Measurements from ENCODE around the gene AMIGO2. TPM values are rescaled to one million over a fixed set of nuclear protein-coding genes. Genes with fewer than 3 reads are reported as not detected.
A peak's percentile ranks its signal among the peaks of the same experiment; 100 is the strongest.

Gene AMIGO2
- total RNA-seq, 1 experiment from 2014 or later = 19.3 TPM

DNA sequence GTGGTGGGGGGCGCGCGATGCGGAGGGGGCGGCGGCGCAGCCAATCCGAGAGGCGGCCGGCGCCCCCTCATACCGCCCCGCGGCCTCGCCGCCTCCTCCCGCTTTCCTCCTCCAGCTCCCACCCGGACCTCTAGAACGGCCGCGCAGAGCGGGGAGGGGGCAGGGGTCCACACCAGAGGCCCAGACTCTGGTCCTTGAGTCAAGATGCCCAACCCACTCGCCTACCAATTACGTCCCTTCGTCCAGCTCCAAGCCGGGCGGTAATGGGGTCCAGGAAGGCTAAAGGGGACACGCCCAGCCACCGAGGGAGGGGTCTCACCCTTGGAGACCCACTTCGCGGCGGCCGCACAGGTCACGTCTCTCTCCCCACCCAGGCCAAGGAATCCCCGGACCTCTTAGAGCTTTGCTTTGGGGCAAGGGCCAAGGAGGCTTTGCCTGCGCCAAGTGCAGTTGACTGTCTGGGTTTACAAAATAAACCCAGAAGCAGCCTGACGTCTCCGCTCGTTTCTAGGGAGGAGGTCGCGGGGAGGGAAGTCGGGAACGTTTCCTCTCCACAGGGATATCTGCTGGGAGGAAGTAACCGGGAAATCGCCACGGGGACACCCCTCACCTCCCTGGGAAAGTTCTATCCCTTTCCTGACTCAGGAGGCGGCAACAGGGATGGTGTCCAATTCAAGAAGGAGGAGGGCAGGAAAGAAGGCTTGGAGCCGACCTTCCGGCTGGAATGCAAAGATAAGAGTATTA, 394 bp upstream of the AMIGO2 start:
- Histone ChIP-seq H3K4me1 (ENCODE audit: insufficient read depth, low read length) (peaks cover 72% of the 10 kb centered on the region), H4K20me1 (ENCODE audit: low read length) (peaks cover 7% of the 10 kb centered on the region; the same call in 1 of the 2 replicates), H3K9ac (ENCODE audit: low read length) (peak overlapping the region; percentile 75), H3K79me2 (ENCODE audit: low read length) (peaks cover 59% of the 10 kb centered on the region), H3K4me2 (ENCODE audit: low read length) (peak overlapping the region; percentile 94), H3K9me3 (ENCODE audit: low read length) (no peaks in the 10 kb centered on the region), H3K9me2 (replicated peaks; ENCODE audit: low read length) (no peaks in the 10 kb centered on the region), H2AFZ (ENCODE audit: low read length) (peak overlapping the region; percentile 83), H3K36me3 (ENCODE audit: low read depth, low read length) (no peaks in the 10 kb centered on the region), H3K27ac (ENCODE audit: low read length) (peak overlapping the region; percentile 85), H3K27me3 (ENCODE audit: low read length) (no peaks in the 10 kb centered on the region), H3K4me3 (ENCODE audit: low read length) (peak overlapping the region; percentile 82), H3F3A (ENCODE audit: low read length, unreplicated experiment) (peaks cover 10% of the 10 kb centered on the region)
- ATAC-seq (peak; percentile 44), DNase-seq (peak; percentile 87)
- no peak for TF ChIP-seq EZH2phosphoT487 (IDR thresholded peaks at IDR 0.05; ENCODE audit: borderline replicate concordance, low read length)
- intact Hi-C loops (cut with micrococcal nuclease) = loop anchor here (2.0 to 5.0 kb wide), 8 partner anchors 17 to 227 kb away; no protein-coding TSS in a partner anchor
- ChIA-PET POLR2A (ENCODE audit: unreplicated experiment) (interaction anchor here (0.6 to 1.1 kb wide), 4 partner anchors 15 to 198 kb away, joined by 3 to 10 read pairs (median 5); no protein-coding TSS in a partner anchor), CTCF (interaction anchor here (0.6 kb wide), 2 partner anchors 105 to 174 kb away, joined by 3 to 4 read pairs; no protein-coding TSS in a partner anchor)
- no TSS peak for BruUV-seq (replicated peaks)

DNA sequence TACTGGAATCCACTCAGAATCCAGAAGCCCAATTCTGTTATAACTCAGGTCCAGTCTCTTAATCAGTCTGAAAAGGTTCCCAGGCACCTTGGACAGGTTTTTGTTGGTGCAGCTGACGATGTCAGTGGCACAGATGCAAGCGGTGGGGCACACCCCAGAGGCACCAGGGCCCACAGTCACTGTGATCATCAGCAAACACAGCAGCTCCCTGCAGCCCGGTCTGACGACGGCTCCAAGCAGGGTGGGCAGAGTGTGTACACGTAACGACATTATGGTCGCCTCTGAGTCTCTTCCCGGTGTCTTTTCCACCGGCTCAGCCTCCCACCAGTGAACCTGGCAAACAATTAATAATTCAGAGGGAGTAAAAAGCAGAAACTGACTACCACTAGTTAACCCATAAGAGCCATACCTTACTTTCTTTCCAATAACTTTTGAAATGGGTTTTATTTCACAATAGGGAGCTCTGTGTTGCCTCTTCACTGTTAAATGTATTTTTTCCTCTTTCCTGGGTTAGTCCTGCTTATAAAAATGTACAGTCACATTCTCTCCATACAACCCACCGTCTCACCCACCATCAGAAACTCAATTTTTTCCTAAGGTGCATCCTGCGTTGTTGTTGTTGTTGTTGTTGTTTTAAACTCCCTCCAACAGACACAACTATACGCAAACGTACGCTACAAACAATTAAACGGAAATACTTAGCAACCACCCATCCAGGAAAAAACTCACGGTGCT, 859 bp downstream of the AMIGO2 start:
- DNase-seq (peak; percentile 47), ATAC-seq (peak; percentile 33)
- Histone ChIP-seq H3K27ac (ENCODE audit: low read length) (peak overlapping the region; percentile 6; the same call in 1 of the 2 replicates), H2AFZ (ENCODE audit: low read length) (peak overlapping the region; percentile 77), H3F3A (ENCODE audit: low read length, unreplicated experiment) (peaks cover 10% of the 10 kb centered on the region), H3K4me3 (ENCODE audit: low read length) (peak overlapping the region; percentile 82), H3K36me3 (ENCODE audit: low read depth, low read length) (no peaks in the 10 kb centered on the region), H3K9me3 (ENCODE audit: low read length) (no peaks in the 10 kb centered on the region), H3K27me3 (ENCODE audit: low read length) (no peaks in the 10 kb centered on the region), H3K9me2 (replicated peaks; ENCODE audit: low read length) (no peaks in the 10 kb centered on the region), H3K9ac (ENCODE audit: low read length) (peak overlapping the region; percentile 75), H3K4me2 (ENCODE audit: low read length) (peak overlapping the region; percentile 80), H4K20me1 (ENCODE audit: low read length) (peaks cover 7% of the 10 kb centered on the region; the same call in 1 of the 2 replicates), H3K79me2 (ENCODE audit: low read length) (peaks cover 56% of the 10 kb centered on the region), H3K4me1 (ENCODE audit: insufficient read depth, low read length) (peaks cover 59% of the 10 kb centered on the region)
- BruUV-seq (replicated peaks) = TSS peak; percentile 51
- TF ChIP-seq EZH2phosphoT487 (IDR thresholded peaks at IDR 0.05; ENCODE audit: borderline replicate concordance, low read length) (no peak), EZH2 (IDR thresholded peaks at IDR 0.05; ENCODE audit: low read length, unreplicated experiment) (no peak)
- TF ChIP-seq, protein P1, sequence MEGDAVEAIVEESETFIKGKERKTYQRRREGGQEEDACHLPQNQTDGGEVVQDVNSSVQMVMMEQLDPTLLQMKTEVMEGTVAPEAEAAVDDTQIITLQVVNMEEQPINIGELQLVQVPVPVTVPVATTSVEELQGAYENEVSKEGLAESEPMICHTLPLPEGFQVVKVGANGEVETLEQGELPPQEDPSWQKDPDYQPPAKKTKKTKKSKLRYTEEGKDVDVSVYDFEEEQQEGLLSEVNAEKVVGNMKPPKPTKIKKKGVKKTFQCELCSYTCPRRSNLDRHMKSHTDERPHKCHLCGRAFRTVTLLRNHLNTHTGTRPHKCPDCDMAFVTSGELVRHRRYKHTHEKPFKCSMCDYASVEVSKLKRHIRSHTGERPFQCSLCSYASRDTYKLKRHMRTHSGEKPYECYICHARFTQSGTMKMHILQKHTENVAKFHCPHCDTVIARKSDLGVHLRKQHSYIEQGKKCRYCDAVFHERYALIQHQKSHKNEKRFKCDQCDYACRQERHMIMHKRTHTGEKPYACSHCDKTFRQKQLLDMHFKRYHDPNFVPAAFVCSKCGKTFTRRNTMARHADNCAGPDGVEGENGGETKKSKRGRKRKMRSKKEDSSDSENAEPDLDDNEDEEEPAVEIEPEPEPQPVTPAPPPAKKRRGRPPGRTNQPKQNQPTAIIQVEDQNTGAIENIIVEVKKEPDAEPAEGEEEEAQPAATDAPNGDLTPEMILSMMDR (conservative IDR thresholded peaks at IDR 0.05; ENCODE audit: low read depth, low read length) = no peak
- ChIA-PET CTCF (interaction anchor here (1.1 to 2.0 kb wide), 3 partner anchors 46 to 318 kb away, joined by 3 to 15 read pairs (median 3); no protein-coding TSS in a partner anchor), POLR2A (ENCODE audit: unreplicated experiment) (interaction anchor here (0.6 to 1.1 kb wide), 6 partner anchors 8 to 228 kb away, joined by 3 to 10 read pairs (median 4); no protein-coding TSS in a partner anchor)
- intact Hi-C loops (cut with micrococcal nuclease) = loop anchor here (1.0 to 2.0 kb wide), 2 partner anchors 44 to 318 kb away; no protein-coding TSS in a partner anchor

DNA sequence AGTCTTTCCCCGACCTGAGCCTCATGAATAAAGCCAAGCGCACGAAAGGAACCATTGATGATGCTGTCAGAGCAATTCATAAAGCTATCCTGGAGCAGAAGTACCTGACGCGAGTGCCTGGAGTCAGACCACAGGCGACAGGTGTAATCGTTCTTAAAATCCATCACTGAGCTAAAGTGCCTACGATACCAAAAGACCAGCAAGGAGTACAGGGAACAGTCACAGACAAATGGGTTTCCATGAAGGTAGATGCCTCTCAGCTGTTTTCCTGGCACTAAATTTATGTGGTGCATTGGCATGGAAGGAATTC, 1.7 kb downstream of the AMIGO2 start:
- intact Hi-C loops (cut with micrococcal nuclease) = loop anchor here (1.0 to 2.0 kb wide), 2 partner anchors 43 to 319 kb away; no protein-coding TSS in a partner anchor
- Histone ChIP-seq H3K9me2 (replicated peaks; ENCODE audit: low read length) (no peaks in the 10 kb centered on the region), H2AFZ (ENCODE audit: low read length) (no peak overlapping the region), H3K27ac (ENCODE audit: low read length) (no peak overlapping the region), H4K20me1 (ENCODE audit: low read length) (peaks cover 7% of the 10 kb centered on the region; the same call in 1 of the 2 replicates), H3K9me3 (ENCODE audit: low read length) (no peaks in the 10 kb centered on the region), H3K9ac (ENCODE audit: low read length) (peak overlapping the region; percentile 75; the same call in 1 of the 2 replicates), H3K79me2 (ENCODE audit: low read length) (peaks cover 51% of the 10 kb centered on the region), H3K4me3 (ENCODE audit: low read length) (peak overlapping the region; percentile 82), H3K4me2 (ENCODE audit: low read length) (peak overlapping the region; percentile 80), H3F3A (ENCODE audit: low read length, unreplicated experiment) (peaks cover 10% of the 10 kb centered on the region), H3K27me3 (ENCODE audit: low read length) (no peaks in the 10 kb centered on the region), H3K4me1 (ENCODE audit: insufficient read depth, low read length) (peaks cover 51% of the 10 kb centered on the region), H3K36me3 (ENCODE audit: low read depth, low read length) (no peaks in the 10 kb centered on the region)
- ATAC-seq = no peak
- no TSS peak for BruUV-seq (replicated peaks)
- ChIA-PET CTCF (interaction anchor here (0.6 to 2.0 kb wide), 3 partner anchors 45 to 319 kb away, joined by 3 to 15 read pairs (median 4); no protein-coding TSS in a partner anchor), POLR2A (ENCODE audit: unreplicated experiment) (no interaction called here)
- TF ChIP-seq, protein P1 (conservative IDR thresholded peaks at IDR 0.05; ENCODE audit: low read depth, low read length) = no peak
- DNase-seq = no peak

Measured in PC-3 (cell line).